Measurements from ENCODE around the gene SORCS2. TPM values are rescaled to one million over a fixed set of nuclear protein-coding genes. Genes with fewer than 3 reads are reported as not detected.

The SORCS2 gene
- total RNA-seq, 5 donors from 2014 or later (not counting 1 experiment from before 2014, with no cell fraction given): 0.22 TPM; not detected in 4

GRCh38 chr4:7540654-7541413 is 348.5 kb downstream of the SORCS2 start:
- peaks cover 0 to 5% of the 10 kb centered on the region in 2 experiments for H3K27me3 ChIP-seq (replicated peaks in 1 of 2; ENCODE audit: control insufficient read depth in 2 of 2, extremely low read depth in 1 of 2, insufficient read depth in 2 of 2, low read length in 1 of 2)
- ChIA-PET POLR2A (no interaction called here), CTCF (no interaction called here)
- Mint-ChIP-seq H3K36me3 (no peaks in the 10 kb centered on the region), H3K27ac (no peak overlapping the region), H3K27me3 (no peaks in the 10 kb centered on the region), H3K9me3 (peaks cover 0 to 4% (median 0%) of the 10 kb centered on the region in 3 donors), H3K4me3 (no peak overlapping the region), H3K4me1 (peaks cover 0 to 2% (median 2%) of the 10 kb centered on the region in 3 donors)
- no peak for ATAC-seq (replicated peaks in 1 of 4)
- H3K4me3 ChIP-seq (ENCODE audit: control insufficient read depth in 1 of 2, extremely low read depth in 1 of 2, low read length in 1 of 2): no peak overlapping the region
- WGBS (ENCODE audit: insufficient coverage): 92% methylated on average over 9 of the region's 17 CpGs
- no peak for DNase-seq
- no peak overlapping the region for H3K27ac ChIP-seq (ENCODE audit: low read length)
- no peaks in the 10 kb centered on the region for H3K9me3 ChIP-seq
- H3K4me1 ChIP-seq (ENCODE audit: control insufficient read depth in 1 of 2, extremely low read depth in 1 of 2, insufficient read depth in 2 of 2, low read length in 2 of 2): peaks cover 0 to 6% of the 10 kb centered on the region in 2 experiments
- H3K36me3 ChIP-seq (ENCODE audit: control insufficient read depth in 2 of 2, extremely low read depth in 1 of 2, insufficient read depth in 1 of 2, low read length in 1 of 2): no peaks in the 10 kb centered on the region

- H3K27me3 ChIP-seq (replicated peaks in 1 of 2; ENCODE audit: control insufficient read depth in 2 of 2, extremely low read depth in 1 of 2, insufficient read depth in 2 of 2, low read length in 1 of 2): peaks cover 0 to 9% of the 10 kb centered on the region in 2 experiments
- no peak for ATAC-seq (replicated peaks in 1 of 4)
- H3K4me3 ChIP-seq (ENCODE audit: control insufficient read depth in 1 of 2, extremely low read depth in 1 of 2, low read length in 1 of 2): no peak overlapping the region
- H3K36me3 ChIP-seq (ENCODE audit: control insufficient read depth in 2 of 2, extremely low read depth in 1 of 2, insufficient read depth in 1 of 2, low read length in 1 of 2): no peaks in the 10 kb centered on the region
- Mint-ChIP-seq H3K27me3 (no peaks in the 10 kb centered on the region), H3K36me3 (no peaks in the 10 kb centered on the region), H3K9me3 (peaks cover 0 to 4% (median 0%) of the 10 kb centered on the region in 3 donors), H3K4me3 (no peak overlapping the region), H3K4me1 (peaks cover 0 to 2% (median 2%) of the 10 kb centered on the region in 3 donors), H3K27ac (no peak overlapping the region)
- no peak for DNase-seq
- ChIA-PET CTCF (no interaction called here), POLR2A (no interaction called here)
- no peak overlapping the region for H3K27ac ChIP-seq (ENCODE audit: low read length)
- 76% methylated on average over 8 of the region's 8 CpGs for WGBS (ENCODE audit: insufficient coverage)
- H3K9me3 ChIP-seq: no peaks in the 10 kb centered on the region
- H3K4me1 ChIP-seq (ENCODE audit: control insufficient read depth in 1 of 2, extremely low read depth in 1 of 2, insufficient read depth in 2 of 2, low read length in 2 of 2): peaks cover 0 to 6% of the 10 kb centered on the region in 2 experiments
These were observed 349.1 kb downstream of the SORCS2 start for GRCh38 chr4:7541414-7541810.

GRCh38 chr4:7542781-7543180 is 350.4 kb downstream of the SORCS2 start:
- POLR2A ChIA-PET: no interaction called here
- H3K4me3 ChIP-seq (ENCODE audit: control insufficient read depth in 1 of 2, extremely low read depth in 1 of 2, low read length in 1 of 2): no peak overlapping the region
- H3K27me3 Mint-ChIP-seq: peaks cover 0 to 6% of the 10 kb centered on the region in 2 donors
- peaks cover 0 to 10% of the 10 kb centered on the region in 2 experiments for H3K27me3 ChIP-seq (replicated peaks in 1 of 2; ENCODE audit: control insufficient read depth in 2 of 2, extremely low read depth in 1 of 2, insufficient read depth in 2 of 2, low read length in 1 of 2)
- peaks cover 0 to 6% of the 10 kb centered on the region in 2 experiments for H3K4me1 ChIP-seq (ENCODE audit: control insufficient read depth in 1 of 2, extremely low read depth in 1 of 2, insufficient read depth in 2 of 2, low read length in 2 of 2)
- no peak overlapping the region for H3K4me3 Mint-ChIP-seq
- H3K36me3 Mint-ChIP-seq: no peaks in the 10 kb centered on the region
- peaks cover 0 to 4% (median 0%) of the 10 kb centered on the region in 3 donors for H3K9me3 Mint-ChIP-seq
- no peaks in the 10 kb centered on the region for H3K36me3 ChIP-seq (ENCODE audit: control insufficient read depth in 2 of 2, extremely low read depth in 1 of 2, insufficient read depth in 1 of 2, low read length in 1 of 2)
- WGBS (ENCODE audit: insufficient coverage): 82% methylated on average over 1 of the region's 4 CpGs
- ATAC-seq (replicated peaks in 1 of 4) (no peak), DNase-seq (no peak)
- no peak overlapping the region for H3K27ac Mint-ChIP-seq
- H3K9me3 ChIP-seq: no peaks in the 10 kb centered on the region
- CTCF ChIA-PET: no interaction called here
- H3K27ac ChIP-seq (ENCODE audit: low read length): no peak overlapping the region
- peaks cover 0 to 2% (median 2%) of the 10 kb centered on the region in 3 donors for H3K4me1 Mint-ChIP-seq

GRCh38 chr4:7546152-7546808 is 353.9 kb downstream of the SORCS2 start:
- H3K4me3 ChIP-seq (ENCODE audit: control insufficient read depth in 1 of 2, extremely low read depth in 1 of 2, low read length in 1 of 2): no peak overlapping the region
- H3K27ac ChIP-seq (ENCODE audit: low read length): no peak overlapping the region
- H3K36me3 ChIP-seq (ENCODE audit: control insufficient read depth in 2 of 2, extremely low read depth in 1 of 2, insufficient read depth in 1 of 2, low read length in 1 of 2): no peaks in the 10 kb centered on the region
- Mint-ChIP-seq H3K4me1 (no peaks in the 10 kb centered on the region), H3K4me3 (no peak overlapping the region), H3K27ac (no peak overlapping the region), H3K36me3 (no peaks in the 10 kb centered on the region), H3K27me3 (peaks cover 3 to 13% of the 10 kb centered on the region in 2 donors), H3K9me3 (peaks cover 0 to 7% (median 0%) of the 10 kb centered on the region in 3 donors)
- H3K9me3 ChIP-seq: no peaks in the 10 kb centered on the region
- no peaks in the 10 kb centered on the region for H3K4me1 ChIP-seq (ENCODE audit: control insufficient read depth in 1 of 2, extremely low read depth in 1 of 2, insufficient read depth in 2 of 2, low read length in 2 of 2)
- DNase-seq: no peak
- POLR2A ChIA-PET: no interaction called here
- ATAC-seq (replicated peaks in 1 of 4): no peak
- peaks cover 0 to 15% of the 10 kb centered on the region in 2 experiments for H3K27me3 ChIP-seq (replicated peaks in 1 of 2; ENCODE audit: control insufficient read depth in 2 of 2, extremely low read depth in 1 of 2, insufficient read depth in 2 of 2, low read length in 1 of 2)
- WGBS (ENCODE audit: insufficient coverage): 75% methylated on average over 14 of the region's 18 CpGs
- CTCF ChIA-PET: no interaction called here

GRCh38 chr4:7546809-7547367 is 354.6 kb downstream of the SORCS2 start:
- Histone ChIP-seq H3K27me3 (replicated peaks in 1 of 2; ENCODE audit: control insufficient read depth in 2 of 2, extremely low read depth in 1 of 2, insufficient read depth in 2 of 2, low read length in 1 of 2) (peaks cover 0 to 19% of the 10 kb centered on the region in 2 experiments), H3K4me1 (ENCODE audit: control insufficient read depth in 1 of 2, extremely low read depth in 1 of 2, insufficient read depth in 2 of 2, low read length in 2 of 2) (no peaks in the 10 kb centered on the region), H3K4me3 (ENCODE audit: control insufficient read depth in 1 of 2, extremely low read depth in 1 of 2, low read length in 1 of 2) (no peak overlapping the region), H3K27ac (ENCODE audit: low read length) (no peak overlapping the region), H3K9me3 (no peaks in the 10 kb centered on the region), H3K36me3 (ENCODE audit: control insufficient read depth in 2 of 2, extremely low read depth in 1 of 2, insufficient read depth in 1 of 2, low read length in 1 of 2) (no peaks in the 10 kb centered on the region)
- Mint-ChIP-seq H3K4me3 (no peak overlapping the region), H3K27ac (no peak overlapping the region), H3K36me3 (no peaks in the 10 kb centered on the region), H3K4me1 (no peaks in the 10 kb centered on the region), H3K27me3 (peaks cover 3 to 13% of the 10 kb centered on the region in 2 donors), H3K9me3 (peaks cover 0 to 8% (median 0%) of the 10 kb centered on the region in 3 donors)
- 63% methylated on average over 4 of the region's 4 CpGs for WGBS (ENCODE audit: insufficient coverage)
- DNase-seq (no peak), ATAC-seq (replicated peaks in 1 of 4) (no peak)
- ChIA-PET POLR2A (no interaction called here), CTCF (no interaction called here)

- no peak for DNase-seq
- 79% methylated on average over 9 of the region's 10 CpGs for WGBS (ENCODE audit: insufficient coverage)
- peaks cover under 1 to 10% (median under 1%) of the 10 kb centered on the region in 3 donors for H3K9me3 Mint-ChIP-seq
- CTCF ChIA-PET: no interaction called here
- POLR2A ChIA-PET: no interaction called here
- no peak overlapping the region for H3K4me3 Mint-ChIP-seq
- H3K27ac ChIP-seq (ENCODE audit: low read length): no peak overlapping the region
- H3K36me3 Mint-ChIP-seq: no peaks in the 10 kb centered on the region
- H3K27me3 ChIP-seq (replicated peaks in 1 of 2; ENCODE audit: control insufficient read depth in 2 of 2, extremely low read depth in 1 of 2, insufficient read depth in 2 of 2, low read length in 1 of 2): peaks cover 0 to 19% of the 10 kb centered on the region in 2 experiments
- H3K9me3 ChIP-seq: no peaks in the 10 kb centered on the region
- H3K4me3 ChIP-seq (ENCODE audit: control insufficient read depth in 1 of 2, extremely low read depth in 1 of 2, low read length in 1 of 2): no peak overlapping the region
- H3K36me3 ChIP-seq (ENCODE audit: control insufficient read depth in 2 of 2, extremely low read depth in 1 of 2, insufficient read depth in 1 of 2, low read length in 1 of 2): no peaks in the 10 kb centered on the region
- H3K27me3 Mint-ChIP-seq: peaks cover 3 to 13% of the 10 kb centered on the region in 2 donors
- ATAC-seq (replicated peaks in 1 of 4): no peak
- no peaks in the 10 kb centered on the region for H3K4me1 ChIP-seq (ENCODE audit: control insufficient read depth in 1 of 2, extremely low read depth in 1 of 2, insufficient read depth in 2 of 2, low read length in 2 of 2)
- no peaks in the 10 kb centered on the region for H3K4me1 Mint-ChIP-seq
- no peak overlapping the region for H3K27ac Mint-ChIP-seq
These were observed 355.2 kb downstream of the SORCS2 start for GRCh38 chr4:7547368-7548040.
